Measurements from ENCODE around the gene RIBC2. TPM values are rescaled to one million over a fixed set of nuclear protein-coding genes. Genes with fewer than 3 reads are reported as not detected.
"Not testable (repeated sequence)": the region's sequence is repeated elsewhere in the genome, so short reads cannot be mapped to it uniquely, and the experiment has no call there.

The RIBC2 gene, protein sequence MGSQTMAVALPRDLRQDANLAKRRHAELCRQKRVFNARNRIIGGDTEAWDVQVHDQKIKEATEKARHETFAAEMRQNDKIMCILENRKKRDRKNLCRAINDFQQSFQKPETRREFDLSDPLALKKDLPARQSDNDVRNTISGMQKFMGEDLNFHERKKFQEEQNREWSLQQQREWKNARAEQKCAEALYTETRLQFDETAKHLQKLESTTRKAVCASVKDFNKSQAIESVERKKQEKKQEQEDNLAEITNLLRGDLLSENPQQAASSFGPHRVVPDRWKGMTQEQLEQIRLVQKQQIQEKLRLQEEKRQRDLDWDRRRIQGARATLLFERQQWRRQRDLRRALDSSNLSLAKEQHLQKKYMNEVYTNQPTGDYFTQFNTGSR
- 1 to 10 TPM; 6.9 to 7.6 (median 7.4) TPM for polyA plus RNA-seq (ENCODE audit: insufficient read length in 4 of 4)

DNA sequence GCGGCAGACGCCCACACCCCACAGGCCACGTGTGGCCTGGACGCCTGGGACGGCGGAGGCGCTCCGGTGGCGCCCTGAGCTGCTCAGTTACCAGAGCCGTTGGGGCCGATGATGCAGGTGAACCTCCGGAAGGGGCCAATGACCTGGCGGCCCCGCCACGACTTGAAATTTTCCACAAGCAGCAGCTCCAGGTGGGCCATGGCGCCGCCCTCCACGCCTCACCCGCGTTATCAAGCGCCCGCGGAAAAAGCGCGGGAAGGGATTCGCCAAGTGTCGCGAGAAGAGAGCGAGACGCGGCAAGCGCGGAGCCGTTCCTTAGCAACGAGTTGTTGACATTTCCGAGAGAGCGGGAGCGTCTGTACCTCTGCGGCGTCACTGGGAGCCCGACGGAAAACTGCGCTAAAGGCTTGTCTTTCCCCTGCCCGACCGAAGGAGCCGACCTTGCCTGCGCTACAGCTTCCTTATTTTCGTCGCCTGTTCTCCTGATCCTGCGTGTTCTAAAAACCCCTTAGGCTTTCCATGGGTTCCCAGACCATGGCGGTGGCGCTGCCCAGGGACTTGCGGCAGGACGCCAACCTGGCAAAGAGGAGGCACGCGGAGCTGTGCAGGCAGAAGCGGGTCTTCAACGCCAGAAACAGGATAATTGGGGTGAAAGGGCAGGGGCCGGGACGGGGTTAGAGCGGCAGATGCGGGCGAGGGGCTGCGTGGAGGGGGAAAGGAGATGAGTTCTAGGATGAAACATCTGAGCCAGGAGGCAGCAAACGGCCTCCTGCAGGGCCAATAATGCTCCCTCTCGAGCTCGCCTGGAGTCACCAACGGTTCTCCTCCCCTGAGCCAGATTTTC lies at the start of gene RIBC2, which contains the start of gene SMC1B:
Gene RIBC2 (plus strand): TSS at position 326 of the 844 bp plus-strand sequence. CDS start 194 bp downstream, at position 520.
Gene SMC1B (minus strand): TSS at position 232 of the 844 bp plus-strand sequence. CDS start 32 bp downstream, at position 200.
- peak; percentile 74 to 83 (median 77) for DNase-seq (ENCODE audit: low read depth in 4 of 4, low spot score in 3 of 4)

DNA sequence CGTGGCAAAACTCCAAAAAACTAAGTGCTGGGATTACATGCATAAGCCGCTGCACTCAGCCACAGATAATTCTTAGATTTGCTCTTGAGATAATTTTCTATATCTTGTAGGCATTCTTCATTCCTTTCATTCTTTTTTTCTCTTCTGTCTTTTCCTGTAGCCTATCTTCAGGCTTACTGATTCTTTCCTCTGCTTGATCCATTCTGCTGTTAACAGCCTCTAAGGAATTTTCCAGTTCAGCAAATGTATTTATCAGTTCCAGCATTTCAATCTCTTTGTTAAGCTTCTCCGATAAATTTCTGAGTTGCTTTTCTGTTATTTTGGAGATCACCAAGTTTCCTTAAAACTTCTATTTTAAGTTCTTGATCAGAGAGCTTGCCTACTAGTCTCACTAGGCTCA lies 46.8 kb upstream of the RIBC2 start:
- DNase-seq (ENCODE audit: low read depth in 4 of 4, low spot score in 3 of 4) = no peak

DNA sequence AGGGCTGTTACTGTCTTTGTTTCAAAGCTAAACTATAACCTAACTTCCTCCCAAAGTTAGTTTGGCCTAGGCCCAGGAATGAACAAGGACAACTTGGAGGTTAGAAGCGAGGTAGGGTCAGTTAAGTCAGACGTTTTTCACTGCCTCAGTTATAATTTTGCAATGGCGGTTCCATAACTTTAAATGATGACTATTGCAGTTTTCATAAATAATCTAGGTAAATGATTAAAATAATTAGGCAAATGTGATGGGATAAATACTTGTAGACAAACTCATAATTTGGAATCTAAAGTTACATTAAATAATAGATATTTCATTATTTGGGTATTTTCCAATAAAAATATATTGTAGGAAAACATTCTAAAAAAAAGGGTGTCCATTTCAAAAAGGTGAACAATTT lies 39.9 kb upstream of the RIBC2 start:
- not testable (repeated sequence) for DNase-seq (ENCODE audit: low read depth in 4 of 4, low spot score in 3 of 4)

DNA sequence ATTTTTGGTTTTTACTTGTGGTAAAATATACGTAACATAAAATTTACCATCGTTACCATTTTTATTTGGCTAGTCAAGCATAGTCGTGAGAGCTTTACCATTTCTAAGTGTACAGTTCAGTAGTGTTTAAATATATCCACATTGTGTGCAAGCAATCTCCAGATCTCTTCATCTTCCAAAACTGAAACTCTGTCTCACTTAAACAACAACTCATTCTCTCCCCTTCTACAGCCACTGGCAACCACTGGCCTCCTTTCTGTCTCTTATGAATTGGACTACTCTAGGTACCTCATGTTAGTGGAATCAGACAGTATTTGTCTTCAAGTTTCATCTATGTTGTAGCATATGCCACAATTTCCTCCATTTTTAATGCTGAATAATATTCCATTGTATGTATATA lies 37.5 kb upstream of the RIBC2 start:
- no peak for DNase-seq (ENCODE audit: low read depth in 4 of 4, low spot score in 3 of 4)

DNA sequence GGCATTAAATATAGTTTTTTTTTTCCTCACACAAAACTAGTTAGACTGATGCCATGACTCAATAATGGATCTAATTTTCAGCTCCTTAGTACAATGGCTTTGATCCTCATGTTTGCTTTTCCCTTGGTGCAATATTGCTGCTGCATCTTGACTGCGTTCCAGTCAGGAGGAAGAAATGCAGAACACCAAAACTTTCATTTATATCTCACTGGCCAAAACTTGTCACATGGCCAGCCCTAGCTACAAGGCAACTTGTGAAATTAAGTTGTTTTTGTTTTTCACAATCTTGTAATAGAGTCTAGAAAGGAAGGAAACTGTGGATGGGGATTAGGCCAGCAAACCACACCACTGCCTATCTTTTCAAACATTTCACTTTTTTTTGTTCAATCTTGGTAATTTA lies 36.8 kb upstream of the RIBC2 start:
- DNase-seq (ENCODE audit: low read depth in 4 of 4, low spot score in 3 of 4) = no peak

DNA sequence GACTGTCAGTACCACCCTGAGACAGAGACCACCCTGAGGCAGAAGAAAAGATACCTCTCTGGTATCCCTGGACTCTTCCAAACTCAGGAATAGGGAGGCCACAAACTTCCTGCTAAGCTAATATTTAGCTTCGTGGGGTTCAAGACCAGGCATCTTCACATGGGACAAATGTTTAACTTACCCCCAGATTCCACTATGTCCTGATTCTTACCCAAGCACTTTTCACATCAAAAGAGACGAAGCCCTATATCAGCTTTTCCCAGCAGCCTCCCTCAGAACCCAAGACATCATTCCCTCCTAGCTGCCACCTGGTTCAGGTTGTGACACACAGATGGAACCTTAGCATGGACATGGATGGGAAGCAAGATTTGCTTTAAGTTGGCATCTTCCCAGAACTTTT lies 32.1 kb upstream of the RIBC2 start:
- DNase-seq (ENCODE audit: low read depth in 4 of 4, low spot score in 3 of 4) = no peak

DNA sequence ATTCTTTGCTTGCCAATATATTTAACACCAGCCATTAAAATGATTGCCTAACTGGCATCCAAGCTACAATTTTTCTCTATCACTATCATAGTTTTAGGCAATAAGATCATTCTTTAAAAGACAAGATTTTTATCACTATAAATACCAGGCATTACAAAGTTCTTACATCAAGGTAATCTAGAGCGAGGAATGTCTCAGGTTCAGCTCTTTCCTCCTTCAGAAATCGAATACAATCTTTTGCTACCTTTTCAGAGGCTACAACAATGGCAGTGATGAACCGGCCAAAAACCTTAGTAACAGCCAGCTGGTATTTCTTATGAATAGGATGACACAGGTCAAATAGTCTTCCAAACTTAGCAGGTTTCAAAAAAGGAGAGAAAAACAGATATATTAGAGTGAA lies 23.9 kb upstream of the RIBC2 start:
- DNase-seq (ENCODE audit: low read depth in 4 of 4, low spot score in 3 of 4) = no peak

DNA sequence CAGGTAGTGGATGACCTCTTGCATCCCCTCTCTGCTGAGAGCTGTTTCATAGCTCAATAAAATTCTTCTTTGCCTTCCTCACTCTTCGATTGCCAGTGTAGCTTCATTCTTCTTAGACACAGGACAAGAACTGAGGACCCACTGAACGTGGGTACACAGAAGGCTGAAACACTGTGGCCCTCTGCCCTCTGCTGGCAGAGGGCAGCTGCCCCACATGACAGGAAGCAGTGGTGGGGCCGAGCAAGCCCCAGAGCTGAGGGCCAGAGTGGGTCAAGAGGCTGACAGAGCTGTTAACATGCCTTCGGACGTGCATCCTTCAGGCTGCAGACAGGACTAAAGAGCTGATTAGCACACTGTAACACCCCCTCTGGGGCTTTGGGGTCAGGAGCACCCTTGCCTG lies 15.7 kb upstream of the RIBC2 start:
- DNase-seq (ENCODE audit: low read depth in 4 of 4, low spot score in 3 of 4) = no peak

DNA sequence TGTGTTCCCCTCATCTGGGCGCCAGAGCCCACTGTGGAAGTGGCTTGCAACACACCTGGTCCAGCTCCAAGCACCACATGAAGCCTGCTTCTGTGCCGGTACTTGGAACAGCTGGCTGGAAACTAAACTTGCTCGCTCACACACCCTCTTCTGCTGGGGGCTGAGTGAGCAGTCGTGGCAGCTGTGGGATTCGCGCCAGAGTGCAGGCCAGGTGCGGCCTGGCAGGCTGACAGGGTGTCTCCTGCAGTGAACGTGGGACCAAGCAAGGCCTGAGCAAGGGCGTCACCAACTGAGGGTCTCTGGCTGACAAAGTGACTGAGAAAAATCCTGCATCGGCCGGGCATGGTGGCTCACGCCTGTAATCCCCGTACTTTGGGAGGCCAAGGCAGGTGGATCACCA lies 15.3 kb upstream of the RIBC2 start:
- DNase-seq (ENCODE audit: low read depth in 4 of 4, low spot score in 3 of 4) = no peak

DNA sequence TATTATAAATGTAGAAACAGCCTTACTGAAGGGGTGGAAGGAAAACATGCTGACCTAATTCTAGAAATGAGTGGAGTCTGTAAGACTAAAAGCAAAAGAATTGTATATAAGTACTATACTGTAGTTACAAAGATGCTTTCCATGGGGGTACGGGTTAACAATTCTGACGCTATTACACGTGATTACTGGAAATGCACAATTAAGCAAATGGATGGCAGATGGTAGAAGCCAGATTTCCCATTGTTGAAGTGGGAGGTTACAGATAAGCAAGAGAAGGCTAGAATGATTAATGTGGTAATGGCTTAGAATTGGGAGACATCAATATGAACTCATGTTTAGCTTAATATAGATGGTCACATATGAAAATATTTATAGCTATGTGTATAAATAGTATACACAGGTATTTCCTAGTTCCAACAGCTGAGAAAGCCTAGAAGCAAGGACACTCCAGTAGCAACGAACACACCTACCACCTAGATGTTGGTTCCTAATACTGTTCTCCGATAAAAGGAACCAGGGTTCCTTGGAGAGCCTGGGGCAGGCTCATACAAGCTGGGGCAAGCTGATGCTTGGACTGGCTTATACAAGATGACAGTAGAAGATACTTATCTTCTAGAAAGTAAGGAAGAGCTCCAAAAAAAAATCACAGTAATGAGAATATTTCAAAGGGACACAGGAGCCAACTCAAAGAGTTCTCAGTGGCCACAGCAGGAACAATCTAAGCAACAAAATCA lies 13.6 kb upstream of the RIBC2 start:
- DNase-seq (ENCODE audit: low read depth in 4 of 4, low spot score in 3 of 4) = no peak

DNA sequence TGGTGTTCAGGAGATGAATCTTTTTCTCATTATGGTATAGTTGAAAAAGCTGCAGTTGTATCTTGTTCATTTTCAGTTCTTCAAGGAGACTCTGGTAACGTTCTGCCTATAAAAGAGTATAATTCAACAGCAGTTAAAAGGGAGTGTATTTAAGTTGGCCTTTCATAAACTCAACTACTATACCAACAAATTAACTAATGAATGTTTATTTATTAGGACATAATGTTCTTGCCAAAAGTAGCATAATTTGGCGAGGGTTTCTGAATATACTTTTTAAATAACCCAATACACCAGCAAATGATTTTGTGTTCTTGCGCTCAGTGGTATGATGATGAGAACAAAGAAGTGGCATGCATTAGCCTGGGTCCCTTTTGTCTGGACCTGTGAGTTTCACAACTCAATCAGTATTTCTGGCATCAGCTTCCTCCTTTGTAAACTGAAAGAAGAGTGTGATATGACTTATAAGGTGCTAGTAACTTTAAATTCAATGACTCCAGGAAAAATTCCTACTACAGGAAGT lies 11.0 kb upstream of the RIBC2 start:
- no peak for DNase-seq (ENCODE audit: low read depth in 4 of 4, low spot score in 3 of 4)

DNA sequence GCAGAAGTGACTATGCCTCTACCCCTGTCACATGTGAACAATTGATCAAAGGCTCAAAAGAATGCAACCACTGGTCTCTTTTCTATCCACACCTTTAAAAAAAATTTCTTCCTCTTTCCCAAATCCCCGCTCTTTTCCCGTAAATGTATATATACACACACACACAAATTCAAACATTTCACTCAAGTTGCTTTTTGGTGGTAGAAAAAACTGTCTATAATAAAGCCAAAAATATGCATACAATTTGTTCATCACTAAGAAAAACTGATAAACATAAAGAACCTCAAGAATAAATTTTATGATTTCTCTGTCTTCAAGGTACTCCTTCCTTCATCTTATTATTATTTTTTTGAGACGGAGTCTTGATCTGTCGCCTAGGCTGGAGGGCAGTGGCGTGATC lies 5.7 kb upstream of the RIBC2 start:
- DNase-seq (ENCODE audit: low read depth in 4 of 4, low spot score in 3 of 4) = no peak

DNA sequence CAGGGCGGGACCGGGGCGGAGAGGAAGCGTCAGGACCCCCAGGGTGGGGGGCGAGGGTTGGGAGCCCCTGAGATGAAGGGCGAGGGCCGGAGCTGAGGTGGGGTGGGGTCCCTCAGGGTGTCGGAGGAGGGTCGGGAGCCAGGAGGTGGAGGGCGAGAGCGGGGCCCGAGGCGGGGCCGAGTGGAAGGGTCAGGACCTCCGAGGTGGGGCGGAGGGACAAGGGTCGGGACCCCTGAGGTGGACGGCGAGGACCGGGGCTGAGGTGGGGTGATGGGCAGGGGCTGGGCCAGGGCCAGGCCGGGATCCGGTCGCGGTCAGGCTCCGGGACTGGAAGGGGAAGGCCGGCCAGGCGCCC lies 503 bp upstream of the RIBC2 start:
- no peak for DNase-seq (ENCODE audit: low read depth in 4 of 4, low spot score in 3 of 4)

DNA sequence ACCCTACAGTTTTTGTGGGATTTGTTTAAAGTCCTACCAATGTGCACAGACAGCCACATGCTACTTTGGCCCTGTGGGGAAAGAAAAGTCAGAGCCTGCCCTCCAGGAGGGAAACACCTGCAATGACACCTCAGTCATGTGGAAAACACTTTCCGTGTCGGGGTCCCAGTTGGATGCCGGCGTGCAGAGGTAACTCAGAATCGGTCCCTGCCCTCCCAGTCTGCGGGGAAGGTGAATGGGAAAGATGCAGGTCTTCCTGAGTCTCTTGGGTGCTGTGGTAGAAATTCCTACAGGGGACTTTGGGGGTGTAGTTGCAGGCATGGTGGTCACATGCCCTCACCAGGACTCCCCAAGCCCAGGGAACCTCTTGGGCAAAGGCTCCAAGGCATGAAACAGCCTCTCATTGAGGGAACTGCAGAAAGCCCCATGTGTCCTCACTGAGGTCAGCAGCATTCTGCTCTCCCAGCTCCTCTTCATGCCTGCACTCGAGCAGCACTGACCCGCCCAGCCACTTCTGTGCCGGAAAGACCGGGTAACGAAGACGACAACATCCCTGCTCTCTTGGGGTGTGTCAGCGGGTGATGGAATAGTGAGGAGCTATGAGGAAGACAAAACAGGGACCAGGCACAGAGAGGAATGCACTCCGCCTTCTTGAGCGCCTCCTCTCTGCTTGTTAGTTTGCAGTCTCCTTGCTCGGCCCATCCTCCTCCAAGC lies 4.7 kb downstream of the RIBC2 start:
- no peak for DNase-seq (ENCODE audit: low read depth in 4 of 4, low spot score in 3 of 4)

DNA sequence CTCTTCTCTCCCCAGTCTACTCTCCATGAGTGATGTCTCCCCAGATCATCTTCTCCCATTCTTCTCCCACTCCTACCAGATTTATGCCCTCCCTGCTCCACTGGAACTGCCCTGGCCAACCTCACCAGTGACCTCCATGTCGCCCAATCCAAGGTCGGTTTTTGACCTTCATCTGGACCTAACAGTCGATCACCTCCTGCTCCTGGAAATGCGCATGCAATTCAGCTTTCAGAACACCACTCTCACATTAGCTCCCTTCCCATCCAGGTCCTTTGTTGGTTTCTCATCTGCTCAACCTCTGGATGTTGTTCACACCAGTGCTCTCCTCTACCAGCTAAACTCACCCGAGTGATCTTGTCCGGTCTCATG lies 5.3 kb downstream of the RIBC2 start:
- DNase-seq (ENCODE audit: low read depth in 4 of 4, low spot score in 3 of 4) = no peak

DNA sequence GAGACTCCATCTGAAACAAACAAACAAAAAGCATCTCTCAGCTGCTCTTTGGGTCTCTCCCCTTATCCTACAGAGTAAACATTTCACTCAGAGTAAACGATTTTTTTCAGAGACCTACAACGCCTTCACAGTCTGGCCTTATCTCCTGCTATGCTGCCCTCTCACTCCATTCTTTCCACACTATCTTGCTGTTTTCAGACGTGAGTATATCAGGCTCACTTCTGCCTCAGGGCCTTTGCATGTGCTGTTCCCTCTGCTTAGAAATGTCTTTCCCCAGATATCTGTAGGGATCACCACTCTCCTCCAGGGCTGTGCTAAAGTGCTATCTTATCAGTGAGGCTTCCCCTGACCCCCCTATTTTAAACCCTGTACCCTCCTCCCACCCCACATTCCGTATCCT lies 6.5 kb downstream of the RIBC2 start:
- DNase-seq (ENCODE audit: low read depth in 4 of 4, low spot score in 3 of 4) = no peak

DNA sequence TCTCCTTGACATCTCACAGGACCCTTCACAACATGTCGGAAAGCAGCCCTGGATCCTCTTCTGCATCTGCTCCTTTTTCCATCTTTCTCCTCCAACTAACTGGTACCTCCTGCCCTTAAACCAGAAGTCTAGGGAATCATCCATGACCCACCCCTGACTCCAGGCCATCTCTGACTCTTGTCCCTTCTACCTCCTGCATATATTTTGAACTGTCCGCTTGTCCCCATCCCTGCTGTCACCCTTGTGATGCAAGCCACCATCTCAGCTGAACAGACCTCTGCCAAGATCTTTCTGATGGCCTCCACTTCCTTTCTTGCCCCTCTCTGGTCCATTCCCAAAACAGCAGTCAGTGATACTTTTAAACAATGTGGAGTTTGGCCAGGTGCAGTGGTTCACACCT lies 7.0 kb downstream of the RIBC2 start:
- no peak for DNase-seq (ENCODE audit: low read depth in 4 of 4, low spot score in 3 of 4)

DNA sequence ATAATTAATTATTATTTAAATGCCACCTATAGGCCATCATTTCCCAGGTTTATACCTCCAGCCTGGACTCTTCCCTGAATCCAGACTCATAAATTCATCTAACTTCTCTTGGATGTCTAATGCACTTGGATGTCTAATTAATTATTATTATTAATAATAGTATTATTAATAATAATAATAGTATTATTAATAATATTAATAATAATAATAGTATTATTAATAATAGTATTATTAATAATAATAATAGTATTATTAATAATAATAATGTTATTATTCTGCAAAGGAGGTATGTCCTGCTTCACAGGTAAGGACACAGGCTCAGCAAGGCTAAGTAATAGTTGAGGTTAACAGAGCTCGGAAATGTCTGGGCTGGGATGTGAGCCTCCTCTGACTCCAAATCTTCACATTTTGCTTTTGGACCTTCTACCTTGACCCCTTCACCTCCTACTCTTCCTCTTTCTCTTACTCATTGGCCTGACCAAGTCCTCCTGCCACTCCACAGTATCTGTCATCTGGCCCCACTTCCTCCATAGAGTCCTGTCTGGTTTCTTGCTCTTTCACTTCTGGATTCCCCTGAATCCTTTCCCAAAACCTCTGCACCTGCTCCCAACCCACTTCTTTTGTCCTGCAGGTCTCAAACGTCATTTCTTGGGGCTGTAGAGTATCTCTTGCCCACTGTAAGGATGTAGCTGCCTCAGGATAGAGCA lies 8.0 kb downstream of the RIBC2 start:
- DNase-seq (ENCODE audit: low read depth in 4 of 4, low spot score in 3 of 4) = no peak

DNA sequence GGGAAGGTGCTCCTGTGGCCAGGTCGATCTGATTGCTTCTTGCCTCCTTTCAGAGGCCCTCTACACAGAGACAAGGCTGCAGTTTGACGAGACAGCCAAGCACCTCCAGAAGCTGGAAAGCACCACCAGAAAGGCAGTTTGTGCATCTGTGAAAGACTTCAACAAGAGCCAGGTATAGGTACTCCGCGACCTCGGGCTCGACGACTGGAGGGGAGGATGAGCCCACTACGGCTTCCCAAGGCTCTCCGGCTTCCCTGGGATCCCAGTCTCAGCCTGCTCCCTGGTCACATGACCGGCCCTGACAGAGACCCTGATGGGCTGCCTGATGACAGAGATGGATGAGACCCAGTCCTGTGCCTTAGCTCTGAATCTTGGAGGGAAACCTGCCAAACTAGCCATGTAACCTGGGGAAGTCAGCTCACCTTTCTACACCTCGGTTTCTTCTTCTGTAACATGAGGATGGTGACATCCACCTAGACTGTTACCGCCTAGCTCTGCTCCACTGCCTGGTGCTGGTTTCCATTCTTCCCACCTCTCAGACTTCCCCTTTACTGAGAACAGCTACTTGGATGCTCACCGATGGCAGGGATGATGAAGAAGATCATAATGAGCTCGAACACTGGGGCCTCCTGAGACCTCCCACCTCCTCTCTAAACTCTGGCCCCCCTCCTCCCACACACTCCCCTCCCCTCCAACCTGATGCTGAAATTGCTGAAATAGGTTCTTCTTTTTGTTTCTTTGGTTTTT lies 8.9 kb downstream of the RIBC2 start:
- no peak for DNase-seq (ENCODE audit: low read depth in 4 of 4, low spot score in 3 of 4)
